ENCODE data around the gene ENTPD8. TPM values are rescaled to one million over a fixed set of nuclear protein-coding genes. Genes with fewer than 3 reads are reported as not detected.

ENTPD8 gene
- total and polyA plus RNA-seq, 2 of the 13 experiments (the other 11 are each of a cell fraction or from before 2014, with no cell fraction given), result 0.26 to 0.44 TPM

DNA sequence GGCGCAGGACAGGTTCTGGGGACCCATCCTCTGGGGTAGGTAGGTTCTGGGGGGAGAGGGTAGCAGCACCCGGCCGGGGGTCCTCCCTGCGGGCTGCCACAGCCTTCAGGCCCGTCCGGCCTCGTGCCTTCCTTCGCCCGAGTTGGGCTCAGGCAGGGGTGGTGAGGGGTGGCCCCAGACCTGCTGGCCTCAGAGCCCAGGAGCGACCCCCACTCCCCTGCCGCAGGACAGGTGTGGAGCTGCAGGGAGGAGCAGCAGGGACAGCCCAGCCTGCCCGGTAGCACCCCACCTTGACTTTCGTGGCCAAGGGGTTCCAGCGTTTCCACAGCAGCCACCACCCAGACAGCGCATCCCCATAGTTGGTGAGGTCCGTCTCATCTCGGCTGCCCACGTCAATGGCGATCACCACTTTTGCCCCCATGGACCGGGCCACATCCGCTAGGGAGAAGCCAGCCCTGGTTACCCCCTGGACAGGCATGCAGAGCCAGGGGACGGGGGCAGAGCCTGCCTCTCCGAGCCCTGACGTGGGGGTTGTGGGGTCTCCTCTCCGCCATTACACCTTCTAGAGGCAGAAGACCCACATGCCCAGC lies 21.3 kb upstream of the ENTPD8 start:
- CTCF ChIA-PET (ENCODE audit: low intra/inter-chr PET ratio, low total read pairs), result no interaction called here
- no peak overlapping the region for H2AFZ ChIP-seq (ENCODE audit: low read length)

More for the DNA sequence above, 21.3 kb upstream of the ENTPD8 start:
- FAIRE-seq (no peak), ATAC-seq (no peak), DNase-seq (ENCODE audit: low spot score) (no peak)
- peak overlapping the region; percentile 66 for H3K4me2 ChIP-seq (ENCODE audit: low read depth, low read length)
- H3K9ac ChIP-seq (ENCODE audit: insufficient read depth, low read depth, low read length), result no peak overlapping the region
- BruUV-seq (replicated peaks), result no TSS peak
- POLR2A ChIA-PET, result interaction anchor here (1.3 kb wide), 1 partner anchor 8 kb away, joined by 4 read pairs; no protein-coding TSS in a partner anchor
- peaks cover 5% of the 10 kb centered on the region; the same call in 1 of the 2 replicates for H4K20me1 ChIP-seq (ENCODE audit: insufficient read depth, low read length)
- peak overlapping the region; percentile 58 for H3K27ac ChIP-seq (ENCODE audit: extremely low read length, insufficient read depth, low read length)
- in situ Hi-C loops (cut with HindIII; ENCODE audit: extremely low pct_ligation_motif_present, low pct_unique_long_range_greater_than_20kb) (no loop called here), intact Hi-C loops (cut with micrococcal nuclease; ENCODE audit: unreplicated experiment) (no loop called here)
- 96% methylated on average over 21 of the region's 25 CpGs for WGBS (ENCODE audit: low lambda C conversion rate)
- no peaks in the 10 kb centered on the region for H3K9me3 ChIP-seq (ENCODE audit: low read length)
- peaks cover under 1% of the 10 kb centered on the region in 2 experiments; a peak in 2 of 5 replicates for H3K36me3 ChIP-seq (replicated peaks in 1 of 2; ENCODE audit: control insufficient read depth in 1 of 2, insufficient read depth in 2 of 2, low read length in 2 of 2)
- H3K4me1 ChIP-seq (ENCODE audit: insufficient read depth, low read length), result peaks cover 69% of the 10 kb centered on the region
- peaks cover 14% of the 10 kb centered on the region for H3K79me2 ChIP-seq (ENCODE audit: insufficient read depth, low read length)
- no peaks in the 10 kb centered on the region; a peak in 1 of 5 replicates for H3K27me3 ChIP-seq (ENCODE audit: control insufficient read depth in 1 of 2, insufficient read depth in 2 of 2, low read length in 2 of 2)
- TF ChIP-seq ZNF607 (CRISPR knock-in tag; IDR thresholded peaks at IDR 0.05; ENCODE audit: borderline replicate concordance) (peak; percentile 13; the same call in 1 of the 2 replicates), GMEB1 (CRISPR knock-in tag; IDR thresholded peaks at IDR 0.05; ENCODE audit: borderline replicate concordance) (0 out of 2 replicates have a peak, but pooled peaks have one; percentile 7), ZNF232 (CRISPR knock-in tag; IDR thresholded peaks at IDR 0.05; ENCODE audit: borderline replicate concordance) (no peak), NRL (CRISPR knock-in tag; IDR thresholded peaks at IDR 0.05; ENCODE audit: borderline replicate concordance) (0 out of 2 replicates have a peak, but pooled peaks have one; percentile 3), GLI4 (CRISPR knock-in tag; IDR thresholded peaks at IDR 0.05; ENCODE audit: borderline replicate concordance) (0 out of 2 replicates have a peak, but pooled peaks have one; percentile 24)
- TF ChIP-seq, protein P1, sequence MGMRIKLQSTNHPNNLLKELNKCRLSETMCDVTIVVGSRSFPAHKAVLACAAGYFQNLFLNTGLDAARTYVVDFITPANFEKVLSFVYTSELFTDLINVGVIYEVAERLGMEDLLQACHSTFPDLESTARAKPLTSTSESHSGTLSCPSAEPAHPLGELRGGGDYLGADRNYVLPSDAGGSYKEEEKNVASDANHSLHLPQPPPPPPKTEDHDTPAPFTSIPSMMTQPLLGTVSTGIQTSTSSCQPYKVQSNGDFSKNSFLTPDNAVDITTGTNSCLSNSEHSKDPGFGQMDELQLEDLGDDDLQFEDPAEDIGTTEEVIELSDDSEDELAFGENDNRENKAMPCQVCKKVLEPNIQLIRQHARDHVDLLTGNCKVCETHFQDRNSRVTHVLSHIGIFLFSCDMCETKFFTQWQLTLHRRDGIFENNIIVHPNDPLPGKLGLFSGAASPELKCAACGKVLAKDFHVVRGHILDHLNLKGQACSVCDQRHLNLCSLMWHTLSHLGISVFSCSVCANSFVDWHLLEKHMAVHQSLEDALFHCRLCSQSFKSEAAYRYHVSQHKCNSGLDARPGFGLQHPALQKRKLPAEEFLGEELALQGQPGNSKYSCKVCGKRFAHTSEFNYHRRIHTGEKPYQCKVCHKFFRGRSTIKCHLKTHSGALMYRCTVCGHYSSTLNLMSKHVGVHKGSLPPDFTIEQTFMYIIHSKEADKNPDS (CRISPR knock-in tag; IDR thresholded peaks at IDR 0.05), result peak; percentile 7; the same call in 1 of the 2 replicates
- peak overlapping the region in 1 of 3 experiments; percentile 51; a peak in 1 of 6 replicates for H3K4me3 ChIP-seq (replicated peaks in 1 of 3; ENCODE audit: insufficient read depth in 1 of 3, low read depth in 2 of 3, low read length in 3 of 3)
